Spinal cord (tissue), 10 donors: ENCODE results near the gene TMTC2. TPM values are rescaled to one million over a fixed set of nuclear protein-coding genes. Genes with fewer than 3 reads are reported as not detected.
A peak's percentile ranks its signal among the peaks of the same experiment; 100 is the strongest.
"Not testable (repeated sequence)": the region's sequence is repeated elsewhere in the genome, so short reads cannot be mapped to it uniquely, and the experiment has no call there.

ENCODE experiments used
- DNase-seq, 6 donors: peaks; one replicate each; pipeline versions ENCODE4 v3.0.0 to v3.0.0-alpha.2; 2013 to 2015; ENCODE audit warnings: low spot score in 6 of 6, low read depth in 4 of 6
- H3K27ac ChIP-seq: one replicate; pipeline ENCODE4 v1.5.1; 2013; ENCODE audit warnings: low read depth, low read length, control low read depth
- H3K27me3 ChIP-seq: one replicate; pipeline ENCODE4 v1.6.1; 2013; ENCODE audit warnings: low read length; ENCODE audit not compliant: control insufficient read depth, insufficient read depth
- H3K36me3 ChIP-seq: one replicate; pipeline ENCODE4 v1.6.1; 2013; ENCODE audit warnings: low read length; ENCODE audit not compliant: control insufficient read depth, insufficient read depth
- H3K4me1 ChIP-seq: one replicate; pipeline ENCODE4 v1.6.1; 2013; ENCODE audit warnings: low read length; ENCODE audit not compliant: control insufficient read depth, insufficient read depth
- H3K4me3 ChIP-seq: one replicate; pipeline ENCODE4 v1.5.1; 2013; ENCODE audit warnings: low read depth, low read length, control low read depth
- H3K9me3 ChIP-seq: one replicate; pipeline ENCODE4 v1.6.1; 2013; ENCODE audit warnings: low read length; ENCODE audit not compliant: control insufficient read depth, insufficient read depth
- WGBS: methylation state at CpG from one replicate; pipeline ENCODE4 v1.1.5; 2013; ENCODE audit warnings: missing lambda C conversion rate; ENCODE audit not compliant: insufficient coverage; 5-methylcytosine and 5-hydroxymethylcytosine counted together
- polyA plus RNA-seq, 2 donors: library from polyadenylated mRNA; unstranded; fragments of 120-200 nt; gene quantifications; one replicate each; pipeline ENCODE4 v1.2.1, GENCODE V29; 2013; ENCODE audit not compliant: insufficient read length in 2 of 2
- total RNA-seq, 2 donors: library from RNA; depleted of rRNA in 1 of 2; stranded (reverse); fragments of 120-200 nt in 1 of 2; fragments of >200 nt in 1 of 2; gene quantifications; one replicate each; pipeline versions ENCODE4 v1.2.3 to v1.2.4, GENCODE V29; 2013 to 2014
- donor health status: healthy.

The TMTC2 gene
- total and polyA plus RNA-seq, 4 donors: 21.1 to 37.1 (median 27.7) TPM

DNA sequence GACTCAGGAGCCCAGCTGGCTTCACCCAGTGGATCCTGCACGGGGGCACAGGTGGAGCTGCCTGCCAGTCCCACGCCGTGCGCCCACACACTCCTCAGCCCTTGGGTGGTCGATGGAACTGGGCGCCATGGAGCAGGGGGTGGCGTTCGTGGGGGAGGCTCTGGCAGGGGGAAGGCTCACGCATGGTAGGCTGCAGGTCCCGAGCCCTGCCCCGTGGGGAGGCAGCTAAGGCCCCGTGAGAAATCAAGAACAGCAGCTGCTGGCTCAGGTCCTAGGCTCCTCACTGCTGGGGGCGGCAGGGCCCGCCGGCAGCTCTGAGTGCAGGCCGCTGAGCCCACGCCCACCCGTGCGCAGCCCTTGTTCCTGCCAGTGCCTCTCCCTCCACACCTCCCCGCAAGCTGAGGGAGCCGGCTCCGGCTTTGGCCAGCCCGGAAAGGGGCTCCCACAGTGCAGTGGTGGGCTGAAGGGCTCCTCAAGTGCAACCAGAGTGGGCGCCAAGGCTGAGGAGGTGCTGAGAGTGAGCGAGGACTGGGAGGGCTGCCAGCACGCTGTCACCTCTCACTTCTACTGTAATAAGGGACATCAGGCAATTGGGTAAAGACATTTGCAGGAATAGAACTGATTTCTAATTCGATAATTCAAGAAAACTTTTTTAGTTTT lies 115.4 kb downstream of the TMTC2 start:
- 98% methylated on average over 25 of the region's 27 CpGs for WGBS

DNA sequence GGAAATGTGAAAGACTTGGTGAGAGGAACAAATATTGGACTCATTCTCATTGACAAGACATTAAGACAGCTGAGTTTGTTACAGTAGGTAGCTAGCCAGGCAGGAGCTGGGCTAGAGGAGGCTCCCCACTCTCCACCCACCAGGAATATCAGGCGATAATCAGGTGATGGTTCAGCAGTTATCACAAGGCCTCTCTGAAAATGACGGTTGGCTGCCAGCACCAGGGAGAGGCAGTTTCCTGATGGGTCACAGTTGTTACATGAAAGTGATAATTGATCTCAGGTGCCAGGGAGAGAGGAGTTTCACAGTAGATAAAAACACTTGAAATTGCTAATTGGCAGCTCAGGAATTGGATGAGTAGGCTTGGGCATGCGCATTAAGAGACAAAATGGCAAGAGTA lies 116.5 kb downstream of the TMTC2 start:
- Histone ChIP-seq H3K36me3 (peaks cover 5% of the 10 kb centered on the region), H3K27ac (no peak overlapping the region), H3K4me3 (no peak overlapping the region), H3K9me3 (no peaks in the 10 kb centered on the region), H3K4me1 (no peaks in the 10 kb centered on the region), H3K27me3 (no peaks in the 10 kb centered on the region)
- no peak for DNase-seq
- WGBS: 66% methylated on average over 2 of the region's 3 CpGs

More for the DNA sequence above, 115.4 kb downstream of the TMTC2 start:
- Histone ChIP-seq H3K27ac (no peak overlapping the region), H3K36me3 (peaks cover 5% of the 10 kb centered on the region), H3K4me1 (no peaks in the 10 kb centered on the region), H3K27me3 (no peaks in the 10 kb centered on the region), H3K9me3 (no peaks in the 10 kb centered on the region), H3K4me3 (no peak overlapping the region)
- DNase-seq: no peak

DNA sequence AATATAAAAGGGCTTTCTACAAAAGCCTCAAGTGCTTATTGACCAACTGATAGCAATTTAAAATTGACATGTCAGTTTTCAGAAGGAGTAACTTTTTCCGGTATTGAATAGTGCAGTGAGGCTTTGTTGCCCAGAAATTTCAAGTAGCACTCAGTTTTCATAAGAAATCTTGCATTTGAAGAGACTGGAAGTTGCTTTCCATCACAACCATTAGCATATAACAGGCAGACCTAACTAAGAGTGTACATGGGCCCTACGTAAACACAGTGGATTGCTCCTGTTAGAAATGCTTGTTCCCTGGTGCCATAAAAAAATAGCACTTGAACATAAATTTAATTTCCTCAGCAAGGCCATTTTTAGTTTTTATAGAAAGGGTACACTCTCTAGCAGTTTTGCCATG lies 117.9 kb downstream of the TMTC2 start:
- H3K9me3 ChIP-seq: no peaks in the 10 kb centered on the region
- 86% methylated on average over 1 of the region's 2 CpGs for WGBS
- DNase-seq: no peak
- no peaks in the 10 kb centered on the region for H3K4me1 ChIP-seq
- H3K4me3 ChIP-seq: no peak overlapping the region
- no peak overlapping the region for H3K27ac ChIP-seq
- H3K36me3 ChIP-seq: peaks cover 5% of the 10 kb centered on the region
- no peaks in the 10 kb centered on the region for H3K27me3 ChIP-seq

DNA sequence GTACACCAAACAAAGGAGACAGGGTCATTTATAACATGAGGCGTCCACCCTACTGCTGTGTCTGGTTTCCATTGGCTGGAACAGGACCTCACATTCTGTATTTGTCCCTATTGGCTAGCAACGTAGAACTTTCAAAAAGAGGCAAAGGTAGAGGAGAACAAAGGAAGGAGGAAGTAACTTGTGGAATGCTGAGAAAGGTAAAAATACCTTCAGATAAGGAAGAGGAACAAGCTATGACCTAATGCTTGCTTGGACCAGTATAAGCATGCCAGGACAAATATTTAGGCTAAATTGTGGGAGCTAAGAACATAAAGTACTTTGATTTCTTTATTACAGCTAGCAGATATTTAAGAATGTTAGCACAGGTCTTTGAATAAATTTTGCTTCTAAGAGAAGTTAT lies 118.3 kb downstream of the TMTC2 start:
- H3K4me1 ChIP-seq, DNase-seq, H3K27ac ChIP-seq, H3K27me3 ChIP-seq, H3K36me3 ChIP-seq, H3K9me3 ChIP-seq, H3K4me3 ChIP-seq: not testable (repeated sequence)
- 40% methylated on average over 1 of the region's 2 CpGs for WGBS

DNA sequence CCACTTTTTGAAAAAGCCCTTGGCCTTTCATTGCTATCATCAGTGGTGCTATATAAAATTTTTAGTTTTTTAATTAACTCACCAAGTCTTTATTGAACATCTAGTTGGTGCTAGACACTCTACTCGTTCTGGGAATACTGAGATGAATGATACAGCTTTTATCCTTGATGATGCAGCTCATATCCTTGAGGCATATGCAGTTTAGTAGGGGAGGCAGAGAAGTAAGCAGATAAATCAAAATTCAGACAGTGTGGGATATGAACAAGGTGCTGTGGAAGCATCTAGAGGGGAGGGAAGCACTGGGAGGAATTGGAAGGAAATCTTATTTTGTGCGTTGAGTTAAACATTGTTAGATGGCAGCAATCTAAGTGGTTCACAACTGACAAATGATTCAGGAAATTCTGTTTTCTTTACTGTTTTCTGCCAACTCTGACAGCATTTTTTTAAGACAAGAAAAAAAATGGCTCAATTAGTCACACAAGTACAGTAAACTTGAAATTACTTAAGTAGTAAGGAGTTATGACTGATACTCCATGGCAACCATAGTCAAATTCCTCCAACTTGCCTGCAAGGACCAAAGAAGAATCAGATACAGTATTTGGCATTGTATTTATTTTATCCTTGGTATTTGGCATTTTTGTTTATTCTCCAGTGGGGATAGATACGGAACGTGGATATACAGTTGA lies 119.2 kb downstream of the TMTC2 start:
- Histone ChIP-seq H3K4me1 (no peaks in the 10 kb centered on the region), H3K27me3 (no peaks in the 10 kb centered on the region), H3K4me3 (no peak overlapping the region), H3K36me3 (peaks cover 5% of the 10 kb centered on the region), H3K27ac (no peak overlapping the region), H3K9me3 (no peaks in the 10 kb centered on the region)
- 83% methylated on average over 1 of the region's 4 CpGs for WGBS
- no peak for DNase-seq

DNA sequence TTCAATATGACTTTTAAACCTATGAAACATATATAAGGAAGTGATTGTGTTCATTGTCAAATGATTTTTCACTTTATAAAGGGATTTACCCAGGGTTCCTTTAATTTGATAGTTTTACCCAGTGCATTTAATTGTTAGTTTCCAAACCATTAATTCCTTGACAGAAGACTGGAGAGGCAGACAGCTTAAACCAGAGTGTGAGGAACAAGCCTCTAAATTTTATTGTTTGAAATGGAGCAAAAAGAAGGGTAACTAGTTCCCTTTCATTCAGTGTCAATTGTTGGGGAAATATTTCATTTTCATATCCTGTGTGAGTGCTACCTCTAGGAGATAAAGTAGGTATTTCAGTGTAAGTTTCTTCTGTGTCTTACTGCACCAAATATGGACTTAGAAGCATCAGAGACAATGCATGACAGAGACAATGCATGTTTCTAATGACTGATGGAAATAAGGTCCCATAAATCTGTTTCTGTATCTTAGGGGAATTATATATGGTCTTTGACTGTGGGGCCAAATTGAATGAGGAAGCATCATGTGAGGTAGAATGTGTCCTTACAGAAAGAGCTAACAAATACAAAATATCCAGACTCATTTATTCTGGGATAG lies 120.5 kb downstream of the TMTC2 start:
- Histone ChIP-seq H3K36me3 (peaks cover under 1% of the 10 kb centered on the region), H3K4me1 (no peaks in the 10 kb centered on the region), H3K27ac (no peak overlapping the region), H3K27me3 (no peaks in the 10 kb centered on the region), H3K4me3 (no peak overlapping the region), H3K9me3 (no peaks in the 10 kb centered on the region)
- no peak for DNase-seq

DNA sequence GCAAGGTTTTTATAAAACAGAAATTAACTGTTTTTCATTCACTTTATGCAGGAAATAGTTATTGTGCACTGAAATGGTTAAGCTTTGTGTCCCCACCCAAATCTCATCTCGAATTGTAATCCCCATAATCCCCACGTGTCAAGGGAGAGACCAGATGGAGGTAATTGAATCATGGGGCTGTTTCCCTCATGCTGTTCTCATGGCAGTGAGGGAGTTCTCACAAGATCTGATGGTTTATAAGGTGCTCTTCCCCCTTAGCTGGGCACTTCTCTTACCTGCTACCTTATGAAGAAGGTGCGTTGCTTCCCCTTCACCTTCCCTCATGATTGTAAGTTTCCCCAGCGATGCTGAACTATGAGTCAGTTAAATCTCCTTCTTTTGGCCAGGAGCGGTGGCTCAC lies 123.9 kb downstream of the TMTC2 start:
- Histone ChIP-seq H3K9me3 (no peaks in the 10 kb centered on the region), H3K4me1 (no peaks in the 10 kb centered on the region), H3K4me3 (no peak overlapping the region), H3K27ac (no peak overlapping the region), H3K27me3 (no peaks in the 10 kb centered on the region), H3K36me3 (no peaks in the 10 kb centered on the region)
- WGBS: no CpG with 5 or more reads among the region's 5 CpGs
- no peak for DNase-seq

DNA sequence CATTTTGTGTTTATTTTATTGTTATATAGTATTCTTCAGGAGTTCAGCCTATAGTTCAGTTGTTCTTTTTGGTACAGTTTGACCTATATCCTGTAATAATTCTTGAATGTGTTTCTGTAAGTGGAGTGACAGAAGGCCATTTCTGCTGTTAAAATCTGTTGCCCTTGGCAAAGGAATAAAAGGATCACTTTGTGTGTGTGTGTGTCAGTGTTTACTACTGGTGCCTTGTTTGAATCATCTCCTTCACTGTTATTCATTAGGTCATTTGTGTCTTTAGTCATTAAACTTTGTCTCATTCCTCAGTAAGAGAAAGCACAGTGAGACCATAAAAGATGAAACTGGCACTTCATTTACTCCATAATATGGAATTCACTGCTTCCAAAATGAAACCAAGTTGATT lies 130.7 kb downstream of the TMTC2 start:
- Histone ChIP-seq H3K36me3 (no peaks in the 10 kb centered on the region), H3K27ac (peak overlapping the region; percentile 47), H3K4me3 (no peak overlapping the region), H3K27me3 (no peaks in the 10 kb centered on the region), H3K4me1 (peaks cover 4% of the 10 kb centered on the region), H3K9me3 (no peaks in the 10 kb centered on the region)
- peak in 2 of 6 donors; percentile 60 to 64 for DNase-seq

DNA sequence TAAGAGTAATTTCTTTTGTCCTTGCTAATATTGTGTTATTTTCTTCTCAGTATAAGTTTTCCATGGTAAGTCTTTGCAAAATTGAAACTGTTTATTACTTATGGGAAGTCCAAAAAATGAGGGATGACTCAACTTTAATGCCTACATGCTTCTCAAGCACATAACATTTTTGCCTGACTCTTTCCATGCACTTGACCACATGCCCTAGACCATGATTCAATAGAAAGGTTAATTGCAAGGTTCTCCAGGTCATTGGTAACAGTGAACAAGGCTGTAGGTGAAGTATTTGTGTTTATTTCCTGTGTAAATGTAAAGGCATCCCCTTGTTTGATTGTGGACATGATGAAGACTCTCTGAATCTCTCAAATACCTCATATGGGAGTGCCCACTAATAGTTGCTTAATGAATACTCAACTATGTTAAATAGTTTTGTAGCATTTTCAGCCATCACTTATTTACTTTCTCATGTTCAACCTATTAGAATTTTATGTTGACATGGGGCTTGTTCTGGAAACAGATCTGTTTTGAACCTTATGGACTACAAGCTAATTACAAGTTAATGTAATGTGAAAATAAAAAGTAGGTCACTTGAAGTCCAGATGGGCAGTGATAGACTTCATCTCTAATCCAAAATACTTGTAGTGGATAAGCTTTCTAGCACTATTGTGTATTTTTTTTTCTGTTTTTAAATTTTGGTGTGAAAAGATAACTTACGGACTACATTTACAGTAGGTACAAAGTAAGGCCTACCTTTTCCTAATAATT lies 131.7 kb downstream of the TMTC2 start:
- no peak overlapping the region for H3K27ac ChIP-seq
- WGBS: no CpG with 5 or more reads among the region's 1 CpG
- DNase-seq: no peak

More for the DNA sequence above, 131.7 kb downstream of the TMTC2 start:
- Histone ChIP-seq H3K27me3 (no peaks in the 10 kb centered on the region), H3K36me3 (no peaks in the 10 kb centered on the region), H3K9me3 (no peaks in the 10 kb centered on the region), H3K4me1 (peaks cover 4% of the 10 kb centered on the region), H3K4me3 (no peak overlapping the region)
